ES-I3 (cell line): ENCODE results near the gene RTRAF.

Experiments used
- H3K36me3 ChIP-seq: 2 replicates; pipeline ENCODE4 v1.6.1; 2013; ENCODE audit warnings: mild to moderate bottlenecking, low read length, control low read depth, moderate library complexity; ENCODE audit not compliant: insufficient read depth
- H3K4me1 ChIP-seq: 2 replicates; pipeline ENCODE4 v1.6.1; 2013; ENCODE audit warnings: mild to moderate bottlenecking, control low read depth, low read length; ENCODE audit not compliant: insufficient read depth
- H3K9ac ChIP-seq: 2 replicates; pipeline ENCODE4 v1.6.1; 2013; ENCODE audit warnings: low read depth, mild to moderate bottlenecking, low read length, moderate library complexity
- H3K9me3 ChIP-seq: 2 replicates; pipeline ENCODE4 v1.6.1; 2013; ENCODE audit warnings: mild to moderate bottlenecking, low read length, moderate library complexity; ENCODE audit not compliant: control insufficient read depth, insufficient read depth

The RTRAF gene

DNA sequence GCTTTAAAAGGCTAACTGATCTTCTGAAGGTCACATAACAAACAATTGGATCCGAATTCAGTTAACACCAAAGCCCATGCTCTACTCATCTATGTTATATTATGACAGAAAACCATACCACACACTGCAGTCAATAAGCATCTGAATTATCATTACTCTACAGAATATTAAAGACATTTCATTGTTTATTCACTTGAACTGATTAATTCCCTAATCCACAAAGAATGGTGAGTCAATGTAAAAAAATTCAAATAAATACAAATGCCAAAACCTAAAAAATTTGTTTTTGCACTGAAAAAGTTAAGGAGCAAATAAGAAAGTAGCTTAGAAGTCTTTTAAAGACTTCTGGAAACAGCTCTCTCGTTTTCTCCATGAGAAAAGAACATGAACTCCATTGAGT, 65.8 kb downstream of the RTRAF start:
- Histone ChIP-seq H3K36me3 (no peaks in the 10 kb centered on the region), H3K9ac (no peak overlapping the region), H3K9me3 (no peaks in the 10 kb centered on the region), H3K4me1 (no peaks in the 10 kb centered on the region)

DNA sequence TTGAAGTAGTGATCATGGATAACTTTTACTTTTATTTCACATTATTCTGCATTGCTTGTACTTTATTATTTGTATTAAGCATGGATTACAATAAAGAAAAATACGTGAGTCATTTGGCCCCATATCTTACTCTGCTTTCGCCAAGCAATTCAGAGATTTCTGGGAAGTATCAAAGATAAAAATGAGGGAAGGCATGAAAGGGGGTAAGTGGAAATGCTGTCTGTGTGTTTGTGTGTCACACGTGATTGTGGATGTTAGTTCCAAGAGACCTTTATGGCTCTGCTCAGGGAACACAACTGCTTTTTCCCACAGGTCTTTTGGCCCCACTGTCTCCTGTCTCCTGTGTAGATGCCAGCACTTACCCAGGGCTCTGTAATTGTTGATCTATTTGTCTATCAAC, 69.0 kb downstream of the RTRAF start:
- no peaks in the 10 kb centered on the region for H3K36me3 ChIP-seq
- H3K9me3 ChIP-seq: no peaks in the 10 kb centered on the region
- H3K9ac ChIP-seq: no peak overlapping the region
- peaks cover 3% of the 10 kb centered on the region; the same call in 1 of the 2 replicates for H3K4me1 ChIP-seq

DNA sequence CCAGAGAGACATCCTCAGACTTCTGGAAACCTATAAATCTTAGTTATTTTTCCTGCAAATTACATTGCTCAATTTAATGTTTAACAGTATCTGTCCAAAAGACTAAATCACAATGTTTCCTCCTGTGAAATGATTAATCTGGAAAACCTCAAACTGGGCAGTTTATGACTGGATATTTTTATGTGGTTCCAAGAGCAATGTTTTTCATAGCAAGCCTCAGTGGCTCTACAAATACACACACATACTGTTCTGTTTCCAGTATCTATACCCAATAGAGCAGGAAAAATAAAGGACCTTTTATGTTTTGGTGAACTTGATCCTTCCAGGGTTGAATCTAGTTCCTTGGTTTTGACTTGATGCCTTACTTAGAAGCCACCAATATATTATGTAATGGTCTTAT, 70.3 kb downstream of the RTRAF start:
- Histone ChIP-seq H3K36me3 (no peaks in the 10 kb centered on the region), H3K9me3 (no peaks in the 10 kb centered on the region), H3K9ac (no peak overlapping the region), H3K4me1 (peaks cover 3% of the 10 kb centered on the region; the same call in 1 of the 2 replicates)

DNA sequence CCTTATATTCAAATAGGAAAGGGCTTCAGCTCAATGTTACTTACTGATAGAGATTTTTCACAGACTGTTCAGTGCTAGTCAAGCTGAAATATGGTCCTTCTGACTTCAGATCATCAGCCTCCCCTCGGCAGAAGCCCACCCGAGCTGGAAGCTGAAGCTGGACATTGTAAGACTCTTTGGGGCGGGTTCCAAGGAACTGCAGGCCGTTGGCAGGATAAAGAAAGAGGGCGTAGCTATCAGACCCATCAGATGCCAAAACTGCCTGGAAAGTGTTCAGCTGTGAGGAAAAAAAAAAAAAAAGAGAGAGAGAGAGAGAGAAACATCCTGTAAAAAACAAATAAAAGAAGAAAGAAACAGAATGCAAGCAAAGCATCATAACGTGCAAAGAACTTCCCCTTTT, 70.7 kb downstream of the RTRAF start:
- H3K4me1 ChIP-seq: peaks cover 3% of the 10 kb centered on the region; the same call in 1 of the 2 replicates
- H3K9ac ChIP-seq: no peak overlapping the region
- H3K36me3 ChIP-seq: no peaks in the 10 kb centered on the region
- H3K9me3 ChIP-seq: no peaks in the 10 kb centered on the region
